Measurements from ENCODE around the gene TSPO. TPM values are rescaled to one million over a fixed set of nuclear protein-coding genes. Genes with fewer than 3 reads are reported as not detected.

TSPO gene
- total RNA-seq, 1 experiment from 2014 or later = 144 TPM

GRCh38 chr22:43114958-43115357 is 36.4 kb upstream of the TSPO start:
- POLR2A ChIA-PET = no interaction called here
- CTCF ChIA-PET = no interaction called here
- no TSS peak for BruUV-seq (replicated peaks)
- intact Hi-C loops (cut with micrococcal nuclease; ENCODE audit: unreplicated experiment) (no loop called here), in situ Hi-C loops (cut with HindIII; ENCODE audit: low pct_unique_long_range_greater_than_20kb, low sequenced_read_pairs) (no loop called here)
- H3K27ac ChIP-seq (ENCODE audit: low read length) = no peak overlapping the region
- H3K4me3 ChIP-seq (ENCODE audit: low read depth in 2 of 2, low read length in 2 of 2) = no peak overlapping the region
- no peaks in the 10 kb centered on the region for H3K4me1 ChIP-seq (ENCODE audit: control insufficient read depth, insufficient read depth, low read length)
- no peak for TF ChIP-seq POLR2AphosphoS5 (IDR thresholded peaks at IDR 0.05; ENCODE audit: low read depth, low read length)
- TF ChIP-seq TCF7L2 (IDR thresholded peaks at IDR 0.05; ENCODE audit: low read depth, low read length) = no peak
- no peak for TF ChIP-seq REST (IDR thresholded peaks at IDR 0.05; ENCODE audit: insufficient read depth in 1 of 2, low read depth in 2 of 2, low read length in 1 of 2)
- TF ChIP-seq, protein P1, sequence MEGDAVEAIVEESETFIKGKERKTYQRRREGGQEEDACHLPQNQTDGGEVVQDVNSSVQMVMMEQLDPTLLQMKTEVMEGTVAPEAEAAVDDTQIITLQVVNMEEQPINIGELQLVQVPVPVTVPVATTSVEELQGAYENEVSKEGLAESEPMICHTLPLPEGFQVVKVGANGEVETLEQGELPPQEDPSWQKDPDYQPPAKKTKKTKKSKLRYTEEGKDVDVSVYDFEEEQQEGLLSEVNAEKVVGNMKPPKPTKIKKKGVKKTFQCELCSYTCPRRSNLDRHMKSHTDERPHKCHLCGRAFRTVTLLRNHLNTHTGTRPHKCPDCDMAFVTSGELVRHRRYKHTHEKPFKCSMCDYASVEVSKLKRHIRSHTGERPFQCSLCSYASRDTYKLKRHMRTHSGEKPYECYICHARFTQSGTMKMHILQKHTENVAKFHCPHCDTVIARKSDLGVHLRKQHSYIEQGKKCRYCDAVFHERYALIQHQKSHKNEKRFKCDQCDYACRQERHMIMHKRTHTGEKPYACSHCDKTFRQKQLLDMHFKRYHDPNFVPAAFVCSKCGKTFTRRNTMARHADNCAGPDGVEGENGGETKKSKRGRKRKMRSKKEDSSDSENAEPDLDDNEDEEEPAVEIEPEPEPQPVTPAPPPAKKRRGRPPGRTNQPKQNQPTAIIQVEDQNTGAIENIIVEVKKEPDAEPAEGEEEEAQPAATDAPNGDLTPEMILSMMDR (IDR thresholded peaks at IDR 0.05) = no peak
- TF ChIP-seq SIN3A (IDR thresholded peaks at IDR 0.05; ENCODE audit: borderline replicate concordance, insufficient read depth, low read depth, low read length) = no peak
- no peaks in the 10 kb centered on the region for H3K36me3 ChIP-seq (ENCODE audit: control insufficient read depth, insufficient read depth, low read length)
- DNase-seq (ENCODE audit: low read depth, low spot score) (no peak), ATAC-seq (no peak)
- H3K9me3 ChIP-seq (ENCODE audit: control insufficient read depth, insufficient read depth, low read depth, low read length) = no peaks in the 10 kb centered on the region
- no peaks in the 10 kb centered on the region for H3K27me3 ChIP-seq (ENCODE audit: control insufficient read depth, insufficient read depth, low read length)

- Histone ChIP-seq H3K27ac (ENCODE audit: low read length) (no peak overlapping the region), H3K27me3 (ENCODE audit: control insufficient read depth, insufficient read depth, low read length) (no peaks in the 10 kb centered on the region), H3K4me1 (ENCODE audit: control insufficient read depth, insufficient read depth, low read length) (no peaks in the 10 kb centered on the region), H3K4me3 (ENCODE audit: low read depth in 2 of 2, low read length in 2 of 2) (no peak overlapping the region), H3K36me3 (ENCODE audit: control insufficient read depth, insufficient read depth, low read length) (no peaks in the 10 kb centered on the region), H3K9me3 (ENCODE audit: control insufficient read depth, insufficient read depth, low read depth, low read length) (no peaks in the 10 kb centered on the region)
- POLR2A ChIA-PET = no interaction called here
- no peak for TF ChIP-seq REST (IDR thresholded peaks at IDR 0.05; ENCODE audit: insufficient read depth in 1 of 2, low read depth in 2 of 2, low read length in 1 of 2)
- TF ChIP-seq, protein P1 (IDR thresholded peaks at IDR 0.05) = no peak
- TF ChIP-seq POLR2AphosphoS5 (IDR thresholded peaks at IDR 0.05; ENCODE audit: low read depth, low read length) = no peak
- TF ChIP-seq SIN3A (IDR thresholded peaks at IDR 0.05; ENCODE audit: borderline replicate concordance, insufficient read depth, low read depth, low read length) = no peak
- no peak for TF ChIP-seq TCF7L2 (IDR thresholded peaks at IDR 0.05; ENCODE audit: low read depth, low read length)
- ATAC-seq (no peak), DNase-seq (ENCODE audit: low read depth, low spot score) (no peak)
- in situ Hi-C loops (cut with HindIII; ENCODE audit: low pct_unique_long_range_greater_than_20kb, low sequenced_read_pairs) = no loop called here
- BruUV-seq (replicated peaks) = no TSS peak
- CTCF ChIA-PET = interaction anchor here (0.6 kb wide), 2 partner anchors 156 to 508 kb away, joined by 4 to 8 read pairs; no protein-coding TSS in a partner anchor
- intact Hi-C loops (cut with micrococcal nuclease; ENCODE audit: unreplicated experiment) = no loop called here
These were observed 34.4 kb upstream of the TSPO start for GRCh38 chr22:43116932-43117331.

Measured in Panc1 (cell line).